Brain microvascular endothelial cell (primary cell): ENCODE measurements around the gene KMT5C.

Experiments used
- DNase-seq: peaks from one replicate; pipeline ENCODE4 v3.0.0-alpha.2; 2020
- H3K27ac ChIP-seq: fragments of 250-450 bp; sonication (Bioruptor Pico); 2 replicates; pipeline ENCODE4 v1.5.1; 2020; ENCODE audit warnings: mild to moderate bottlenecking, moderate library complexity
- H3K27me3 ChIP-seq: fragments of 250-450 bp; sonication (Bioruptor Pico); replicated peaks from 2 replicates; pipeline ENCODE4 v1.5.1; 2020; ENCODE audit warnings: mild to moderate bottlenecking
- H3K36me3 ChIP-seq: fragments of 250-450 bp; sonication (Bioruptor Pico); replicated peaks from 2 replicates; pipeline ENCODE4 v1.5.1; 2020; ENCODE audit warnings: mild to moderate bottlenecking
- H3K4me3 ChIP-seq: 2 replicates; pipeline ENCODE4 v1.5.1; 2011; ENCODE audit warnings: low read depth, mild to moderate bottlenecking, control low read depth, low read length, moderate library complexity
- in situ Hi-C: cut with HindIII; loops from 2 replicates; pipeline ENCODE4 v1.10.0; 2017; ENCODE audit warnings: low sequenced_read_pairs, low pct_ligation_motif_present
- TF ChIP-seq, protein P1 (sequence below): IDR thresholded peaks from 2 replicates; pipeline ENCODE4 v1.5.1; 2011; ENCODE audit warnings: low read depth, mild to moderate bottlenecking, moderate library complexity, low read length, control low read depth, inconsistent platforms; ENCODE audit errors: missing control alignments

KMT5C gene

DNA sequence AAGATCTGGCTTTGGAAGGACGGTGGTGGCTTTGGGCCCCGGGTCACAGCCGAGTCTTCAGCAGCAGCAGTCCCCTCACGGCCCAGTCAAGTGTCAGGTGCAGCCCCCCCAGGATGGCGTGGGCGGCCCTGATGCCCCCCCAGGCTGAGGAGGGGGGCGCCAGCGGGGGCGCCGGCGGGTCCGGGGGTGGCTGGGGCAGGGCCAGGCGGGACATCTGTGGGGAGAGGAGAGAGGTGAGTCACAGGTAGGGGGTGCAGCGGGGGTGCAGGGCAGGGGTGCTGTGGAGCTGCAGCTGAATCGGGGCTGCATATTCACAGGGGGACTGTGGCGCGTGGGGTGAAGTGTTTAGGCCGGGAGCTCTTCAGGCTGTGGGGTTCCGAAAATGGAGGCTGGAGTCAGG, 26.3 kb downstream of the KMT5C start:
- Histone ChIP-seq H3K27me3 (no peaks in the 10 kb centered on the region), H3K27ac (no peak overlapping the region), H3K36me3 (no peaks in the 10 kb centered on the region), H3K4me3 (no peak overlapping the region)
- in situ Hi-C loops = no loop called here
- no peak for DNase-seq
- TF ChIP-seq, protein P1, sequence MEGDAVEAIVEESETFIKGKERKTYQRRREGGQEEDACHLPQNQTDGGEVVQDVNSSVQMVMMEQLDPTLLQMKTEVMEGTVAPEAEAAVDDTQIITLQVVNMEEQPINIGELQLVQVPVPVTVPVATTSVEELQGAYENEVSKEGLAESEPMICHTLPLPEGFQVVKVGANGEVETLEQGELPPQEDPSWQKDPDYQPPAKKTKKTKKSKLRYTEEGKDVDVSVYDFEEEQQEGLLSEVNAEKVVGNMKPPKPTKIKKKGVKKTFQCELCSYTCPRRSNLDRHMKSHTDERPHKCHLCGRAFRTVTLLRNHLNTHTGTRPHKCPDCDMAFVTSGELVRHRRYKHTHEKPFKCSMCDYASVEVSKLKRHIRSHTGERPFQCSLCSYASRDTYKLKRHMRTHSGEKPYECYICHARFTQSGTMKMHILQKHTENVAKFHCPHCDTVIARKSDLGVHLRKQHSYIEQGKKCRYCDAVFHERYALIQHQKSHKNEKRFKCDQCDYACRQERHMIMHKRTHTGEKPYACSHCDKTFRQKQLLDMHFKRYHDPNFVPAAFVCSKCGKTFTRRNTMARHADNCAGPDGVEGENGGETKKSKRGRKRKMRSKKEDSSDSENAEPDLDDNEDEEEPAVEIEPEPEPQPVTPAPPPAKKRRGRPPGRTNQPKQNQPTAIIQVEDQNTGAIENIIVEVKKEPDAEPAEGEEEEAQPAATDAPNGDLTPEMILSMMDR = no peak

GRCh38 chr19:55366790-55367189, 27.1 kb downstream of the KMT5C start:
- H3K4me3 ChIP-seq = no peak overlapping the region
- in situ Hi-C loops = no loop called here
- no peaks in the 10 kb centered on the region for H3K36me3 ChIP-seq
- TF ChIP-seq, protein P1 = no peak
- no peak for DNase-seq
- no peak overlapping the region for H3K27ac ChIP-seq
- H3K27me3 ChIP-seq = no peaks in the 10 kb centered on the region

- in situ Hi-C loops = no loop called here
- no peak for DNase-seq
- Histone ChIP-seq H3K4me3 (peak overlapping the region; percentile 83), H3K36me3 (no peaks in the 10 kb centered on the region), H3K27ac (no peak overlapping the region), H3K27me3 (no peaks in the 10 kb centered on the region)
- TF ChIP-seq, protein P1 = no peak
Observed at GRCh38 chr19:55368106-55368505, 28.4 kb downstream of the KMT5C start.

DNA sequence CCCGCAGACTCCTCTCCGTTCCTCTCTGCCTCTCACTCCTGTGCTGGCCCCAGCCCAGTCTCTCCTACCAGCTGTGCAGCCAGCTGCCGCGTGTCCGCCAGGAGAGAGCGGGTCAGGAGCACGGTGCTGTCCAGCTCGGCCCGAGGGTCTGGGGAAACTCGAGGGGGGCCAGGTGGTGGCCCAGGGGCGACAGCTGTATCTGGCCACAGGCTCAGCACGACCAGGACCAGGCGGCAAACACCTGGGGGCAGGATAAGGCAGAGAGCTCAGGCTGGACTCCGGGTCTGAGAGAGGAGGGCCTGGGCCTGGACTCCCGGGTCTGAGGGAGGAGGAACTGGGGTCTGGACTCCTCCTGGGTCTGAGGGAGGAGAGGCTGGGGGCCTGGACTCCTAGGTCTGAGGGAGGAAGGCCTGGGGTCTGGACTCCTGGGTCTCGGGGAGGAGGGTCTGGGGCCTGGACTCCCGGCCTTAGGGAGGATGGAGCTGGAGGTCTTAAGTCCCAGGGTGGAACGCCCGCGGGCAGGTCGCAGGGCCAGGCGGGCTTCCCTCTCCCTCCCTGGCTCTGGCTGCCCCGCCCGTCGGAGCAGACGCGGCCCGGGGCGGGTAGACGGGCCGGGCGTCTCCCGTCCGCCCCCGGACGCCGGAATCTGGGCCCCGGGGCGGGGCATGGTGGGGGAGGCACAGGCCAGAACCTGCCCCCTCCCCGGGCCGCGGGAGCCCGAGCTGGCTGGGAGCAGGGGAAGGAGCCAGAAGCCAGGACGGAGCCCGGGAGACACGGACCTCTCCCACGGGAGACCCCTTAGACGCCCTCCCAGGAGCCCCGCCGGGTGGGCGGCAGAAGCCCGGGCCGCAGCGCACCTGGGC, 29.3 kb downstream of the KMT5C start:
- H3K27me3 ChIP-seq = no peaks in the 10 kb centered on the region
- TF ChIP-seq, protein P1 = no peak
- in situ Hi-C loops = no loop called here
- H3K4me3 ChIP-seq = peak overlapping the region; percentile 83
- H3K27ac ChIP-seq = no peak overlapping the region
- no peaks in the 10 kb centered on the region for H3K36me3 ChIP-seq
- peak; percentile 16 for DNase-seq

DNA sequence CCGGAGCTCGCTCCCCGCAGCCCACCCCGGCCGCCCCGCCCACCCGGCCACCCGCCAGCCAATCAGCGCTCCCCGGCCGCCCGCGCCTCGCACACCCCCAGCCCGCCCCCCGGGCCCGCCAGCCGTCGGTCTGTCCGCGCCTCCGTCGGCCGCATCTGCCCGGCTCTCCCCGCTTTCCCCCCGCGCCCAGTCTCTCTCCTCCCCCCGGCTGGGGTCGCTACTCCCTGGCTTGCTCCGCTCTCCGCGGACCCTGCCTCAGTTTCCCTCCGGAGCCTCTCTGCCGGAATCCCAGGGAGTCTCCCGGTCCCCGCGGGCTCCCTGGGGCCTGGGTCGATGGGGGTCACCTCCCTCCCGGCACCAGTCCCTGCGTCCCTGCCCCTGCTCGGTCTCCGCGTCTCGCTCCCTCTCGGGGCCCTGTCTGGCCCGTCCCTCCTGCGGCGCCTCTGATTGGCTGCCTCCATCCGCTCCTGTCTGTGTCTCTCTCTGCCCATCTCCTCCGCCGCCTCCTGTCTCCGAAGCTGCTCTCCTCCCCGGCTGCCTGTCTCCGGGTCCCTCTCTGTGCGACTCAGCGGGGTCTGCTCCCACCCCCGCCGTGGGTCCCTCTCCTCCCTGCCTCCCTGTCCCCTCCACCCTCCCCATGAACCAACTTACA, 30.1 kb downstream of the KMT5C start:
- H3K27me3 ChIP-seq = no peaks in the 10 kb centered on the region
- TF ChIP-seq, protein P1 = peak; percentile 3
- H3K4me3 ChIP-seq = peak overlapping the region; percentile 83
- no peaks in the 10 kb centered on the region for H3K36me3 ChIP-seq
- H3K27ac ChIP-seq = peak overlapping the region; percentile 68
- peak; percentile 74 for DNase-seq
- in situ Hi-C loops = no loop called here
